ENCODE data around the gene FBXW7.

FBXW7 gene

GRCh38 chr4:152478461-152479237 is 57.2 kb downstream of the FBXW7 start:
- DNase-seq, result no peak

DNA sequence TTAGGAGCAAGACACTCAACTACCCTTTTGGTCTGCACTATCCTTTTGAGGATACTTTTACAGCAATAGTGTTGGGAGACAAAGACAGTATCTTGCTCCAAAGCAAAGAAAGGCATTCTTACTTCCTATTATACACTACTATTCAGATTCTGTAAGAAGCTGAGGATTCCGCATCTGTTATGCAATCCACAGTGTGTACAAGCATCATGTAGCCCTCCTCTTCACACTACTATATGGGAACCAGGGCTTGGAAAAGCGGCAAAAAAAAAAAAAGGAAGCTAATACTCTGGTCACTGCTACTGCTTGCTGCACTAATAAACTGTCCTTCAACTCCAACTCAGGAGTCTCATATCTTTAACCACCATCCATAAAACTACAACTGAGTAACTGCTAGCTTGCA is 59.1 kb downstream of the FBXW7 start:
- DNase-seq, result no peak

DNA sequence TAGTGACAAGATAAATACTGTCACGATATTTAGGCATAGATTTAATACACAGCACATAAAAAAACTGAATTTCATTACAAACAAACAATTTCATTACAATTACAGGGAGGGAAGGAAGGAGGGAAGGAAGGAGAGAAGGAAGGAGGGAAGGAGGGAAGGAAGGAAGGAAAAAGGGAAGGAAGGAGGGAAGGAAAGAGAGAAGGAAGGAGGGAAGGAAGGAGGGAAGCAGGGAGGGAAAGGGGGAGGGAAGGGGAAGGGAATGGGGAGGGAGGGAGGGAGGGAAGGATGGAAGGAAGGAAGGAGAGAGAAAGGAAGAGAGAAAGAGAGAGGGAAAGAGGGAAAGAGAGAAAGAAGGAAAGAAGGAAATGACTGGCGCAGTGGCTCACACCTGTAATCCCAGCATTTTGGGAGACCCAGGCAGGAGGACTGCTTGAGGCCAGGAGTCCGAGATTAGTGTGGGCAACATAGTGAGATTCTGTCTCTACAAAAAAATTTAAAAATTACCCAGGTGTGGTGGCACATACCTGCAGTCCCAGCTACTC is 64.6 kb downstream of the FBXW7 start:
- no peak for DNase-seq

- no peak for DNase-seq
These were observed 67.5 kb downstream of the FBXW7 start for GRCh38 chr4:152468408-152468807.

GRCh38 chr4:152467101-152467500 is 68.8 kb downstream of the FBXW7 start:
- no peak for DNase-seq

GRCh38 chr4:152464030-152464823 is 71.7 kb downstream of the FBXW7 start:
- DNase-seq, result no peak

DNA sequence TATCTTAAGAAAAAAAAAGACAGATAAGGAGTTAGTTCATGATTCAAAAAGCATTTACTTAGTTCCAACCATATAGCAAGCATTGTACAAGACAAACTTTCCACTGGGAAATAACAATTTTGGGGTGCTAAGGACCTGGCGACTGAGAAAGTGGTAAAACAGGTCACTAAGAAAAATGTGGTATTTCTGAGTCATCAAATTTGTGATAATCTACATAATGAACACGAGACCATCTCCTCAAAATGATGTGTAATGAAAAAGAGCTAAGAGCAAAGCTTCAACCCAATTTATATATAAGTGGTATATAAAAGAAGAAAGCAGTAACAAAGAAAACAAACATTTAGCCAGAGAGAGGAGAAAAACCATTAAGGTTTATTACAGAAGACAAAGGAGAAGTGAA is 72.3 kb downstream of the FBXW7 start:
- no peak for DNase-seq

DNA sequence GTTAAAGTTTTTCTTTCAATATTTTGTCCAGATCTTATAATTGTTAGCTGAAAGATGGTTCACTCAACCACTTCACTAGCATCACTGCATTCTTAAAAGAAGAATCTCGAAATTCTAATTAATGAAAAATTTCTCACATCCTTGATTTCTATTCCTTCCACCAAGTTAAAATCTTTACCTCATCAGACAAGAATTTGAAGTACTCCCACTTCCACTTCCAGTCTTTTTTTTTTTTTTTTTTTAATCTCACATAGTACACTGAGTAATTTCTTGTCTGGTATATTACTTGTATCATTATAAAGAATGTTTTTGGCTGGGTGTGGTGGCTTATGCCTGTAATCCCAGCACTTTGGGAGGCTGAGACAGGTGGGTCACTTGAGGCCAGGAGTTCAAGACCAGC is 73.2 kb downstream of the FBXW7 start:
- no peak for DNase-seq

GRCh38 chr4:152462047-152462446 is 73.8 kb downstream of the FBXW7 start:
- no peak for DNase-seq

GRCh38 chr4:152460488-152460887 is 75.4 kb downstream of the FBXW7 start:
- no peak for DNase-seq

DNA sequence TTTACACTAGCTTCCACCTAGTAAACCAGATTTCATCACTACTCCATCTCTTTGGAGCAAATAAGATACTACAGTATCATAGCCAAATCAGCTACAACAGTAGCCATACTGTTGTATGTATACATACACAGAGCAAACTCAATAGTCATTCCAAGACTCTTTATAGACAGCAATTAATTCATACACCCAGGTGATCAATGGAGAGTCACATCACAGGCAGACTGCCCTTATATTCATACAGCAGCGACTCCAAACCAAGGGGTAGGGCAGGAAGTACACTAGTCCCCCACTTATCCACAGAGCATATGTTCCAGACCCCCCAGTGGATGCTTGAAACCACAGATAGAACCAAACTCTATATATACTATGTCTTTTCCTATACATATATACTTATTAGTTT is 76.6 kb downstream of the FBXW7 start:
- DNase-seq, result no peak

- DNase-seq, result no peak
These were observed 77.0 kb downstream of the FBXW7 start for GRCh38 chr4:152458801-152459302.

DNA sequence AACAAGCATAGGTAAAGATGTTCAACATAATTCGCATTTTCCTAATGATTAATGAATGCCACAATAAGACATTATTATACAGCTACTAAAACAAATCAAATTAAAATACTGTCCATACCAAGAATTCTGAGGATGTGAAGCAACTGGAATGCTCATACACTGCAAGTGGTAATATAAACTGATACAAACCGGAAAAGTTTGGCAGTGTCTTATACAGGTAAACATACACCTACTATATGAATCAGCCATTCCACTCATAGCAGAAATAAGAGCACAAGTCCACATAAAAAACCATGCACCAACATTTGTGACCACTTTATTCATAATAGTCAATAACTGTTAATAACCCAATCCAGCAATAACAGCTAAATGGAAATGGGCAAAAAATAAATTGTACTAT is 79.3 kb downstream of the FBXW7 start:
- DNase-seq, result no peak

GRCh38 chr4:152455311-152455710 is 80.6 kb downstream of the FBXW7 start:
- no peak for DNase-seq

DNA sequence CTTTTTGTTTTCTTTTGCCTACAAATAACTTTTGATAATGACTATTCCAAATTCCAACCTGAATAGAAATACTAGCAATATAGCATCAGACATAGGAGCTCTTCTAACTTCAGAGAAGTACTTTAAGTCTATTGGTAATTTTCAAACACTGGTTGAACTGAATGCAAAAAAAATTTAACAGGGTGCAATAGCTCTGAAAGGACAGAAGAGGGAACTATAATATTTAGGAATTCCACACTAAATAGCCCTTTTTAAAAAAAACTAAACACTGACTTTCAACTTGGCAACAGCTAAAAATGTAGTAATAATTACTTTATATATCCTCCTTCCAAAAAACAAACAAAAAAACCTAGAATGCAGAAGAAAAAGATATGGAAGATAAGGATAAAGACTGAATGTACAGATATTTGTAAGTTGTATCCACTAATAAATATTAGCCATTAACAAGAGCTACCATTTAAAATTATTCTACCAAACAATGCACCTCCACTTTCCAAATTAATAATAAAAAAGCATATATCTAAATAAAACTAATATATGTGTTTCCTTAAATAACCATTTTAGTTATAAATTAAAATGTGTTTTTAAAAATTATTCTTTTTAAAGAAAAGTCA is 81.4 kb downstream of the FBXW7 start:
- DNase-seq, result no peak

DNA sequence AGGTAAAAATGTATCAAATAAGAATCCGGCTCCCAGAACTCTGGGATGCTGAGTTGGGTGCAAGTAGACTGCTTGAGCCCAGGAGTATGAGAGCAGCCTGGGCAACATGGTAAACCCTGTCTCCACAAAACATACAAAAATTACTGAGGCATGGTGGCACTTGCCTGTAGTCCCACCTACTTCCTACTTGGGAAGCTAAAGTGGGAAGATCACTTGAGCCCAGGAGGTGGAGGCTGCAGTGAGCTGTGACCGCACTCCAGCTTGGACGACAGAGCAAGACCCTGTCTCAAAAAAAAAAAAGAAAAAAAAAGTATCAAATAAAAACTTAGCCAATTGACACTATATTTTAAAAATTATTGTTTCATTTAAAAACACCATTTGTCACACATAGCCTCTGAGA is 84.4 kb downstream of the FBXW7 start:
- DNase-seq, result no peak

GRCh38 chr4:152448854-152449253 is 87.0 kb downstream of the FBXW7 start:
- no peak for DNase-seq

DNA sequence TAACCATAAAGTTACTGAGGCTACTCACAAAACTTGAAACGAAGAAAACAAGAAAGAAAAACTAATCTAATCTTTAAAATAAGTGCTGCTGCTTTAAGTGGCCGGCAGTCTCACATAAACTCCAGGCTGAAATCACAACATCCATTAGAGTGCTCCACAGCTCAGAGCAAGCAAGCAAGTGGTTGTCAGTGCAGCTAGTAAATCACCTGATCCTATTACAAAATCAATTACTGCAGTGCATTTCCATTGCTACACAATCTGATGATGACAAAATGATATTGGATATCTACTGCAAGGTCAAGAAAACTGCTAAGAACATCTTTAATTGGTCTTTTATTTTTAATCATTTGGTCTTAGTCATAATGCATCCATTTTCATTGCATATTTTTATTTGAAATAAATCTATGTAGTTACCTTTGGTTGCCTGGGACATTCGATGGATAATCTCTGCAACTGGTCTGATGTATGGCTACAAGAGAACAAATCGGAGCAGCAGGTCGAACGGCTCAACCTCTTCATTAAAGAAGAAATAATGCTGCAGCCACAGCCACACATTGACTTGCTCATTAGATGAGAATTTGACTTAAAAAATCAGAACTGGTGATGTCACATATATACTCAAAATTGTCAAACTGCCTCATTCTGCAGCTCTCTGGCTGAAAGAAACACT is 87.7 kb downstream of the FBXW7 start:
- DNase-seq, result no peak

- DNase-seq, result no peak
These were observed 92.0 kb downstream of the FBXW7 start for GRCh38 chr4:152443859-152444258.

DNA sequence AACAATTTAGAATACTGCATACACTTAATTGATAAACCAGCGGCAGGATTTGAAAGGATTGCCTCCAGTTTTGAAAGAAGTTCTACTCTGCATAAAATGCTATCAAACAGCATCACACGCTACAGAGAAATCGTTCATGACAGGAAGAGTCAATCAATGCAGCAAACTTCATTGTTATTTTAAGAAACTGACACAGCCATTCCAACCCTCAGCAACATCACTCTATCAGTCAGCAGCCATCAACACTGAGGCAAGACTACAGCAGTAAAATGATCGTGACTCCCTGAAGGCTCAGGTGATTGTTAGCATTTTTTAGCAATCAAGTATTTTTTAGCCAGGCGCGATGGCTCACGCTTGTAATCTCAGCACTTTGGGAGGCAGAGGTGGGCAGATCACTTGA is 98.3 kb downstream of the FBXW7 start:
- no peak for DNase-seq

- DNase-seq, result no peak
These were observed 99.5 kb downstream of the FBXW7 start for GRCh38 chr4:152436384-152436783.

Measured in amygdala (tissue), 56 donors.